C1 segment of cervical spinal cord (tissue), 14 donors: ENCODE measurements around the gene CPB2.

Source experiments
- DNase-seq, 14 donors: peaks; one replicate each; lab custom pipeline; 2025; lab: John Stamatoyannopoulos, UW

CPB2 gene

DNA sequence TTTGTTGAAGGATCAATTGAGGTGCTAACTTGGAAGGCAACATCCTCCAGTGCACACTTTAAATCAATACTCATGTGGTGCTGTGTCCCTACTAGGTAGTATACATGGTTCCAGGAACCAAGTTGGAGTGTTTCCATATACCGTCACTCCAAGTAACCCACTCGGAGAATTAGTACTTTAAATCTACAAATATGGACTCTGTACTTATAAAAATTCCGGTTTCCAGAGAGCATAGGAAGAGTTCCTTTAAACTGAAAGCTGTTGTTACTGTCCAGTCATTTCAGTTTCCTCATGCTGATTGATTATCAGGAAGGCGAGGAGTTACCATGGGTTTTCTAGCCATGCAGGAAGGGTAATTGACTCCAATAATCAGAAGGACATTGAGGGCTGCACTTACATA lies 7.2 kb downstream of the CPB2 start:
- DNase-seq: no peak

GRCh38 chr13:46097015-46097414 lies 7.8 kb downstream of the CPB2 start:
- peak in 2 of 14 donors; percentile 12 to 36 for DNase-seq

GRCh38 chr13:46094478-46094877 lies 10.4 kb downstream of the CPB2 start:
- no peak for DNase-seq

- no peak for DNase-seq
Measured at GRCh38 chr13:46088821-46089562, 15.8 kb downstream of the CPB2 start.

DNA sequence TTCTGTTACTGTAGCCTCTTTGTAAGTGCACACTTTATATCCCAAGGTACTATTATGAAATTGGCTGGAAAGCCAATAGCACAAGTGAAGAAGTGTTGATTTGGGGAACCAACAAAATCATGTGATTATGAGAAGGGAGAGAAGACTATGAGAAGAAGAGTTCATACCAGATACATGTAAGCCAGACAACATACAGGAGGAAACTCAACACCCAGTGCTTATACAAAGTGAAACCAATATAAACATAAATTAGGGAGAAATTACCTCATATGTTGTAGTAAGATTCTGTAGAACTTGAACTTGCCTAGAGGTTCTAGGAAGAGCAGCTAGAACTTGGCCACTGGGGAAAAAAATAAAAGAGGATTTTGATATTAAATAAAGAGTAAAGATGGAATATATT lies 17.4 kb downstream of the CPB2 start:
- DNase-seq: no peak

- DNase-seq: no peak
Measured at GRCh38 chr13:46086985-46087384, 17.8 kb downstream of the CPB2 start.

- DNase-seq: no peak
Measured at GRCh38 chr13:46086421-46086922, 18.4 kb downstream of the CPB2 start.

GRCh38 chr13:46085737-46086136 lies 19.1 kb downstream of the CPB2 start:
- DNase-seq: no peak

GRCh38 chr13:46082324-46082723 lies 22.5 kb downstream of the CPB2 start:
- no peak for DNase-seq

- DNase-seq: no peak
Measured at GRCh38 chr13:46079770-46080169, 25.1 kb downstream of the CPB2 start.

DNA sequence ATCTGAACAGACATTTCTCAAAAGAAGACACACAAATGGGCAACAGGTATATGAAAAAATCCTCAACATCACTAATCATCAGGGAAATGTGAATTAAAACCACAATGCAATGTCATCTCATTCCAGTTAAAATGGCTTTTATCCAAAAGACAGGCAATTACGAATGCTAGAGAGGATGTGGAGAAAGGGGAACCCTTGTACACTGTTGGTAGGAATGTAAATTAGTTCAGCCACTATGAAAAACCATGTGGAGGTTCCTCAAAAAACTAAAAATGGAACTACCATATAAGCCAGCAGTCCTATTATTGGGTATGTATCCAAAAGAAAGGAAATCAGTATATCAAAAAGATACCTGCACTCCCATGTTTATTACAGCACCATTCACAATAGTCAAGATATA lies 27.6 kb downstream of the CPB2 start:
- DNase-seq: no peak

GRCh38 chr13:46076827-46077226 lies 28.0 kb downstream of the CPB2 start:
- DNase-seq: no peak

DNA sequence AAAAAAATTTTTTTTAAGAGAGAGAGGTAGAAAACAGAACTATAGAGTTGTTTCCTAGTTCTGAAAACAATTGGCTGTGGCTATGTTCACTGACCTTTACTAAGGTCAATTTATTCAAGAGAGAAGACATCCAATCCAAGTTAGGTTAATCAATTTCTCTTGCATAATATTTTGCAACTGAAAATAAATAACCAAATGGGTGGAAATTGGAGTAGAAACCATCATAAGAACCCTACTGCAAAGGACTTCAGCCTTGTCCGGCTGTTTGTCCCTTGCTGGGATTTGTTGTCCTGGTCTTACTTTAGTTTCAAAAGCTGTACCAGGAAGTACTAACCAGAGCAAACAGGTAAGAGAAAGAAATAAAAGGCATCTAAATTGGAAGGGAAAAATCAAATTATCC lies 29.0 kb downstream of the CPB2 start:
- DNase-seq: no peak

GRCh38 chr13:46071590-46072249 lies 33.1 kb downstream of the CPB2 start:
- no peak for DNase-seq

- DNase-seq: no peak
Measured at GRCh38 chr13:46063292-46063691, 41.5 kb downstream of the CPB2 start.

DNA sequence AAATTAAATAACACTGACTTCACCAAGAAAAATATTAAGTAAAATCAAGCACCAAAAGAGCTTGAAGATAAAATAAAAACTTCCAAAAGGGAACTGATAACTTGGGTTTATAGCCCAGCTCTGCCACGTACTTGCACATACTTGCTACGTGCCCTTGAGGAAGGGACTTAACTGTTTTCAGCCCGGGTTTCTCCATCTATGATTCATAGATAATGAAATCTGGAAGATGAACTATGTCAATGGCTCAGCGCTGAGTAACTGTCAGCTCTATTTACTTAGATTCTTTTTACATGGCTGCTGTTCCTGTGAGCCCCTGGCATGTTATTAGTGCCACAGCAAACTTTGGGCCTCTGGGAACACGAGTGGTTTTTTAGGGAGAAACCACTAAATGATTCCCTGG lies 42.6 kb downstream of the CPB2 start:
- no peak for DNase-seq

GRCh38 chr13:46059405-46059804 lies 45.4 kb downstream of the CPB2 start:
- peak in 1 of 14 donors; percentile 10 for DNase-seq

- DNase-seq: no peak
Measured at GRCh38 chr13:46058268-46058667, 46.6 kb downstream of the CPB2 start.

DNA sequence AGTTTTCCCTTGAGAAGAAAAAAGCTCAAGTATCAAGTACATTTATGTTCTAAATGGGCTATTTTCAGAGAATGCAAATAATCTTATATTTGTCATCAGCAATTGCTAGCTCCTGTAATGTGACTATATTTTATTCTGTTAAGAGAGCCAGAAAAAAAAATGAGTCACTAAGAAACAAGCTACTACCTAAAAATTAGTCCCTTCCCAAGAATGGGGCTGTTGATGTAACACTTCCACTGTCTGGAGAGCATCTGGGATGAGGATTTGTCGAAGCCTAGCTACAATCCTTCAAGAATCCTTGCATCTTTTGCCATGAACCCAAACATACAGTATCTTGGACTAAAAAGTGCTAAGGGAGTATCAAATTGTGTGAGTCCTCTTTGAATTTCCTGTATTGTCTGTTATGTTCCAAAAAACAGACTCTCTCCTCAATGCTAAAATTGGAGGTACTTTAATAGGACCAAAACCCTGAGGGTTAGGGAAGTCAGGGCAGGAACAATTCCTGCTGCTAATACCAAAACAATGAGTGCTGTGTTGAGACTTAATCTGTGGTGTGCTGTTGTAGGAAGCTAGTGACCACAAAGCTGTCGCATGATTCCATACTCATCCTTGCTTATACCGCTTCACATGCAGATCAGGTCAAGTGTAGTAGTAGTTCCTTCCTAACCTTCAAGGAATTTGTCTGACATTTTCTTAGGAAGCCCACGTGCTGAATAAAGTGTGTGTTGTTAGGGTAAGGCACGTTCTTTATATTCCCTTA lies 47.4 kb downstream of the CPB2 start:
- DNase-seq: peak in 4 of 14 donors; percentile 4 to 14 (median 10)

GRCh38 chr13:46053162-46054012 lies 51.4 kb downstream of the CPB2 start:
- no peak for DNase-seq
